ENCODE results near the gene HEXIM1. TPM values are rescaled to one million over a fixed set of nuclear protein-coding genes. Genes with fewer than 3 reads are reported as not detected.

HEXIM1 gene
- polyA plus RNA-seq, 1 donor, result 36.1 TPM

Other genes with a start within 250 kb of the HEXIM1 start
- gene EFTUD2, start 249.0 kb upstream of the HEXIM1 start, polyA plus RNA-seq, result 67.8 TPM
- 0.34 TPM for gene GFAP, start 233.0 kb upstream of the HEXIM1 start, polyA plus RNA-seq
- 7.7 TPM for gene KIF18B, start 200.7 kb upstream of the HEXIM1 start, polyA plus RNA-seq
- 14.3 TPM for gene C1QL1, start 180.2 kb upstream of the HEXIM1 start, polyA plus RNA-seq
- gene DCAKD, start 96.8 kb upstream of the HEXIM1 start, polyA plus RNA-seq, result 26.3 TPM
- gene NMT1, start 87.2 kb upstream of the HEXIM1 start, polyA plus RNA-seq, result 51.0 TPM
- gene PLCD3, start 16.0 kb upstream of the HEXIM1 start, polyA plus RNA-seq, result 13.7 TPM
- 16.6 TPM for gene ACBD4, start 12.8 kb upstream of the HEXIM1 start, polyA plus RNA-seq
- 11.1 TPM for gene HEXIM2, start 13.4 kb downstream of the HEXIM1 start, polyA plus RNA-seq
- gene FMNL1, start 73.4 kb downstream of the HEXIM1 start, polyA plus RNA-seq, result 8.5 TPM
- gene SPATA32, start 113.6 kb downstream of the HEXIM1 start, polyA plus RNA-seq, result 0.24 TPM
- gene MAP3K14, start 168.5 kb downstream of the HEXIM1 start, polyA plus RNA-seq, result 8.7 TPM

Data from large intestine (tissue), 1 donor.